HG03432 (cell line): ENCODE results near the gene PKD2L2.
A peak's percentile ranks its signal among the peaks of the same experiment; 100 is the strongest.
"Not testable (repeated sequence)": the region's sequence is repeated elsewhere in the genome, so short reads cannot be mapped to it uniquely, and the experiment has no call there.

Experiments
- ATAC-seq: cut with Tn5 transposase; IDR thresholded peaks from one replicate; pipeline ENCODE4 v1.9.1; 2021; ENCODE audit warnings: mild to moderate bottlenecking, moderate library complexity; ENCODE audit not compliant: unreplicated experiment

The PKD2L2 gene

GRCh38 chr5:137888863-137889759 is at the start of gene PKD2L2:
TSS of gene PKD2L2 (plus strand) at chr5:137889457. CDS start at chr5:137889492, 35 bp downstream.
- ATAC-seq = peak; percentile 96

GRCh38 chr5:137842296-137842695 is 47.0 kb upstream of the PKD2L2 start:
- no peak for ATAC-seq

DNA sequence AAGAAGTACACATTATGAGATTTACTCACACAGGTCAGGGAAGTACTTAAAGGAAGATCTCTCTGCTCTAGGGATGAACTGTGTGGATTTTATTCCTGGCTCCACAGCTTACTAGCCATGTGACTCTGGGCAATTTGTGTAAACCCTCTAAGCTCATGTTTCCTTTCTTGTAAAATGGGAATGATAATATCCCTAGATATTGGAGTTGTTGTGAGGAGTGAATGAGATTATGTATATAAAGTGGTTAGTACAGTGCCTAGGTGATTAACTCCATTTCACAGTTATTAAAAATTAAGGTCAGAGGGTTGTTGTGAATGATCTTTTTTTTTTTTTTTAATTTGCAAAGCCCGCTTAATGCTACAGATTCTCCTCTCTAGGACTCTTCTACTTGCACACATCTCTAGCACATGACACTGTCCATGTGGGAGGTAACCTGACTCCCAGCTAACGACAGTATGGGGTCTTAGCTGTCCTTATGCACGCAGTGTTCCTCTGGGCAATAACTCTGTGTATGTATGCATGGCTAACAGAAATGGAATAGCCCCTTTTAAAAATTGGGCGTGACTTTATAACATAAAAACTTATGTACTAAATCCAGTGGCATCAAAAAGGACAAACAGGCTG is 45.5 kb upstream of the PKD2L2 start:
- ATAC-seq = no peak

- no peak for ATAC-seq
These were observed 43.8 kb upstream of the PKD2L2 start for GRCh38 chr5:137845472-137845871.

- ATAC-seq = peak; percentile 79
These were observed 41.6 kb upstream of the PKD2L2 start for GRCh38 chr5:137847687-137848086.

DNA sequence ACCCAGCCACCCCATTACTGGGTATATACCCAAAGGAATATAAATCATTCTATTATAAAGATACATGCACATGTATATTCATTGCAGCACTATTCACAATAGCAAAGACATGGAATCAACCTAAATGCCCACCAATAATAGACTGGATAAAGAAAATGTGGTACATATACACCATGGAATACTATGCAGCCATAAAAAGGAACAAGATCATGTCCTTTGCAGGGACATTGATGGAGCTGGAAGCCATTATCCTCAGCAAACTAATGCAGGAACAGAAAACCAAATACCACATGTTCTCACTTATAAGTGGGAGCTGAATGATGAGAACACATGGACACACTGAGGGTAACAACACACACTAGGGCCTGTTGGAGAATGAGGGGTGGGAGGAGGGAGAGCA is 36.1 kb upstream of the PKD2L2 start:
- ATAC-seq = not testable (repeated sequence)

DNA sequence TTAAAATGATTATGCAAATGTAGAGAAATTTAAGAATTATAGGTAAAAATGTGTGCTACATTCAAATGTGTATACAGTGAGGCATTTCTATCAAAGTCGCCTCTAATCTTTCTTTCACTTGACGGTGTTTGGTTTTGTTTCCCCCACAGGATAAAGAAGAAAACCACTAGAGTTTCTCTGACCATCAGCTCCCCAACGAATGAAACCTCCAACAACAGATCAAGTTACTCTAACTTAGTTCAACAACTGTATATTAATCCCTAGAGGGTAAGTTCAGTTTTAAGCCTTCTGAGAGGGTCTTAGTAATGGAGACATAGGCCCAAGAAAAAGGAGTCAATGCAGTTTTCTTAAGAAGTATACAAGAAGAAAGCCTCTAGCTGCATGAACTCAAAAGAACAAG is 33.1 kb upstream of the PKD2L2 start:
- ATAC-seq = no peak

DNA sequence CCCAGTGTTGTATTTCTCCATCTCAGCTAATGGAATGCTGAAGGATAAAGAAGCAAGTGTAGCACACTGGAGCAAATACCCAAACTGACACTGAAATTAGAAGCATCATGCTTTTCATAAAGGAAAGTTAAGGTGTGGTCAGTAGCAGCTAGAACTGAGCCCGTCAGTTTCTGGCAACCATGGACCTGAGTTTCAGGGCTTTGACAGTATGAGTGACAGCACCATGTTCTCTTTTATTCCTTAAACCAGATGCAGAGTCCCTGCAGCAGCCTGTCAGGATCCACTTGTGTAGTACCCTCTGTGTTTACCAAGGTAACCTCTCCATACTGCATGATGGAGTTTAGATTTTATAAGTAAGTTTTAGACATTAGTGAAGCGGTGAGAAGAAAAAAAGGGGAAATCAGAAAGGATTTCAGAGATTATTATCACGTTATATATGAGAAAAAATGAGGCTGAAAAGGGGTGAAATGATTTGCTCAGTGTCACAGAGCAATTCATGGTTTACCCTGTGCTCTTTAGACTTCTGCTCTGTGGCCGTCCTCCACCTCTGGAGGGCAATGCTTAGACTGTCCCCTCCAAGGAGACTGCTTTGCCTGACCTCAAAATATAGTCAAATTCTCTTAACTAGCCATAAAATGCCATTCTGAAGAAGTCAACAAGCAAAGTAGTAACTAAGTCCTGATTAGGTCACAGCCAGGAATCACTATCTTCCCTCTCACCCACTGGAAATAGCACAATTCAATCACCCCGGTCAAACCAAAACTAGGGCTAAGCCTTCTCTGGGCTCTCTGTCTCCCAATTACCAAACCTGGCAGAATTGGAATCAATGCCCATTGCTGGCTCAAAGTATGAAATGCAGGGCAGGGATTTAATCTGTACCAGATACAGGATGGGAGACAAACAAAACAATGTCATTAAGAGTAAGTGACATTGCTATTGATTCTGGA is 32.1 kb upstream of the PKD2L2 start:
- no peak for ATAC-seq

GRCh38 chr5:137858223-137858916 is 30.9 kb upstream of the PKD2L2 start:
- ATAC-seq = peak; percentile 83

DNA sequence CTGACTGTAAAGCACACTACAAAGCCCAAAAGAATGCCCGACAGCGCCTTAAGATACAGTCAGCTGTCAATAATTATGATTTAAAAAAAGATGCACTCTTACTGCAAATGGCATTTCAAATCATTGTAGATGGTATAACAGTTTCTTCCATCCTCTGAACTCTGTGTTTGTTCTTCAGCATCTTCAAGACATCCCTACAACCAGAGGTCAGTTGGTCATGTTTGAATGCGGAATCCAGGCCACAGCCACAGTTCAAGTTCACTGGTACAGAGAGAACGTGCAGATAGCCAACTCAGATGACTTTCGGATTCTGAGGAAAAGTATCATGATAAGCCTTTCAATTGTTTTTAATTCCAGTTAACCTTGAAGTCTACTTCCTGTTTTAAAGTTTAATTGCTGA is 30.3 kb upstream of the PKD2L2 start:
- ATAC-seq = no peak

DNA sequence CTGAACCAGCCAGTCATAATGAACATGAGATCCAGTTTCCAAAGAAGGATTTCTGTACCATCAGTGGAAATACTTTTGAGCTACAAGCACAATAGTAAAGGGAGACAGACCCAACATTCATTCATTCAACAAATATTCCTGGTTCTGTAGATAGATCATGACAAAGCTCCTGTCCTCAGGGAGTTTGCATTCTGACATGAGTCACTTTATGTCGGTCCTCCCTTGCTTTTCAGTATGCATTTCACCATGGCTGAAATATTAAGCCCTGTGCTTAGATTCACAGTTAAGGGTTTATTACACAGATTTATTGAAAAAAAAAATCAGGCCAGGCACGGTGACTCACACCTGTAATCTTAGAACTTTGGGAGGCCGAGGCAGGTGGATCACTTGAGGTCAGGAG is 27.0 kb upstream of the PKD2L2 start:
- ATAC-seq = no peak

GRCh38 chr5:137863653-137864052 is 25.6 kb upstream of the PKD2L2 start:
- ATAC-seq = not testable (repeated sequence)

DNA sequence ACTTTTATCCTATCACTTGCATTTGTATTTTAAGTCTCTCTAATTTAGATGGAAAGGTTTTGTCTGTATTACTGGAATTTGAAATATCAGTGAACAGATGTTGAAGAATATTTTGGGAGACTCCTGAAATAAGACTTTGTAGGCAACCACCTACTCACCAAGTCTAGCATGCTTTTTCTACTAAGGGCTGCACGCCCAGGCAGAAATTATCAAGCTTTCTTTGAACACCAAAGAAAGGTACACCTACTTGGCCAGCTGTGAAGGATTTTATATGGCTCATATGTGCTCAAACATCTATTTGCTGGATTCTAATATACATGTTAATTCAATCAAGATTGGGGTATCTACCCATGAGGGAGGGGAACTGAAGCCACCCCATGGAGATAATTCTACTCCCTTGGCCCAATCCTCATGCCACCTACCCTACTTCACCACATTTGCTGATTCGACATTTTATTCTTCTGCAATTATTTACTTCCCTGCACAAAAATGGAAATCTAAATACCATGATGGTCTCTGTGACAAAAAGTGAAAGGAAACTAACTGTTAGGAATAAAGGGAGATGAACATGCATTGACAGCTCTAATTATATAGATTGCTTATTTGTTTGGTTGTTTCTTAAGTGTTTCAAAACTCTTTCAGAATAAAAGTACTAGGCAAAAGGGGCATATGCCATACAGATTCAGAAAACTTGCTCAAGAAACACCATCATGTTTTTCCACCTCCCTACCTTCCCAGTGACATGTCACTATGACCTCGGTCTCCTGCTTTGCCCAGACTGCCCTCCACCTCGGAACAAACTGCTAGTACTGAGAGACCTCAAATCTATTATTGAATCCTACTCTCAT is 22.5 kb upstream of the PKD2L2 start:
- ATAC-seq = no peak

GRCh38 chr5:137867664-137868063 is 21.6 kb upstream of the PKD2L2 start, which contains the start of gene MYOT:
TSS of gene MYOT (plus strand) at chr5:137867860. CDS start at chr5:137870652, 2,792 bp downstream.
- ATAC-seq = no peak

- no peak for ATAC-seq
These were observed 18.5 kb upstream of the PKD2L2 start for GRCh38 chr5:137870647-137871339.

DNA sequence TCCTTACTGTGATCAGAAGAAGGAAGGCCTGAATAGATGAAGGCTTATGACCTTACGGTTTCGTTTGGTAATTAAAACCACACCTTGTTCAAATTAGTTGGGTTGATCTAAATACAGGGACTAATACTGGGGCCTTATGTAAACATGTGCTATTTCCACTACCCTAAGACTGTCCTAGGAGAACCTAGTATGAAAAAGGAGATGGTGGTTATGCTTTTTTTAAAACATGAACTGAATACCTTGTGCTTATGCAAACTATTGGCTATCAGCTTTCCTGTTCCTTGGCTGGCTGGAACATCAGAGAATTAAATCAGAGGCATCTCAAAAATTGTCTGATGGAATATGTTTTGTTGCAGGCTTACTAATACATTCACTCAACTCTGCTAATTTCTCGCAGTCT is 17.7 kb upstream of the PKD2L2 start:
- no peak for ATAC-seq

DNA sequence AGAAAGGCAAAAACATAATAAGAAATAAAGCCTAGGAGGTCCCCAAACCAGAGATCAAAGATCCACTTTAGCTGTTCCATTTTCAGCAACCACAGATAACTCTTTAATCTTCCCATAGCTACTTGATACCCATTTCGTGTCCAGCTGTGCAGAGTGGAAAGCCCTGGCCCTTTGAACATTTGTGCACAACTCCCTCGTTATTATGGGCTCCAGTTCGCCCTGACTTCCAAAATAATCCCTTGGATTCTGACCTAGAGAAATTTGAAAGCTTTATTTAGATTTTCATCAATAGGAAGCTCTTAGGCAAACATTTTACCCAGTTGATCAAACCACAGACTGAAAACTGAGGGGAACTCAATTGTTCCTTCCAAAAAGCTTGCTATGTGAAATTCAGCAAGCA is 16.8 kb upstream of the PKD2L2 start:
- no peak for ATAC-seq

GRCh38 chr5:137876101-137876500 is 13.2 kb upstream of the PKD2L2 start:
- ATAC-seq = no peak

GRCh38 chr5:137880313-137880712 is 8.9 kb upstream of the PKD2L2 start:
- no peak for ATAC-seq
